GM21825 (cell line): ENCODE data around the gene AGO4.
"Not testable (repeated sequence)": the region's sequence is repeated elsewhere in the genome, so short reads cannot be mapped to it uniquely, and the experiment has no call there.

Source experiments
- ATAC-seq: cut with Tn5 transposase; IDR thresholded peaks from one replicate; pipeline ENCODE4 v1.9.1; 2021; ENCODE audit warnings: mild to moderate bottlenecking, moderate library complexity; ENCODE audit not compliant: unreplicated experiment

AGO4 gene

GRCh38 chr1:35807614-35808449 lies at the start of gene AGO4:
TSS of gene AGO4 (plus strand) at chr1:35808016. CDS start at chr1:35808417, 401 bp downstream.
- no peak for ATAC-seq

- ATAC-seq = no peak
These were observed 45.7 kb upstream of the AGO4 start for GRCh38 chr1:35762141-35762540.

- ATAC-seq = no peak
These were observed 44.6 kb upstream of the AGO4 start for GRCh38 chr1:35763201-35763600.

- ATAC-seq = no peak
These were observed 43.5 kb upstream of the AGO4 start for GRCh38 chr1:35764283-35764682.

- ATAC-seq = no peak
These were observed 39.2 kb upstream of the AGO4 start for GRCh38 chr1:35768350-35769187.

- peak; percentile 78 for ATAC-seq
These were observed 38.5 kb upstream of the AGO4 start for GRCh38 chr1:35769188-35769758.

- no peak for ATAC-seq
These were observed 34.1 kb upstream of the AGO4 start for GRCh38 chr1:35773711-35774110.

- ATAC-seq = not testable (repeated sequence)
These were observed 31.6 kb upstream of the AGO4 start for GRCh38 chr1:35776172-35776571.

GRCh38 chr1:35777109-35777508 lies 30.7 kb upstream of the AGO4 start:
- no peak for ATAC-seq

- no peak for ATAC-seq
These were observed 24.7 kb upstream of the AGO4 start for GRCh38 chr1:35783055-35783583.

- not testable (repeated sequence) for ATAC-seq
These were observed 23.5 kb upstream of the AGO4 start for GRCh38 chr1:35784364-35784763.

- no peak for ATAC-seq
These were observed 19.7 kb upstream of the AGO4 start for GRCh38 chr1:35788139-35788538.

- ATAC-seq = no peak
These were observed 17.1 kb upstream of the AGO4 start for GRCh38 chr1:35790670-35791069.

GRCh38 chr1:35795295-35795694 lies 12.5 kb upstream of the AGO4 start:
- ATAC-seq = no peak

- ATAC-seq = no peak
These were observed 10.4 kb upstream of the AGO4 start for GRCh38 chr1:35797380-35797779.

- not testable (repeated sequence) for ATAC-seq
These were observed 9.8 kb upstream of the AGO4 start for GRCh38 chr1:35798019-35798418.

- not testable (repeated sequence) for ATAC-seq
These were observed 7.5 kb upstream of the AGO4 start for GRCh38 chr1:35800167-35800887.

GRCh38 chr1:35808450-35809113 lies 766 bp downstream of the AGO4 start:
- ATAC-seq = no peak

GRCh38 chr1:35809114-35810095 lies 1.6 kb downstream of the AGO4 start:
- ATAC-seq = no peak
